IMR-90 (cell line): ENCODE data around the gene LDAH. TPM values are rescaled to one million over a fixed set of nuclear protein-coding genes. Genes with fewer than 3 reads are reported as not detected.

Experiments used
- ATAC-seq: fragments of 200-7000 bp; cut with Tn5 transposase; 2 replicates; pipeline ENCODE4 v1.9.1; 2020; ENCODE audit warnings: low read depth, mild to moderate bottlenecking, moderate library complexity
- BruUV-seq: library from RNA; stranded (reverse); fragments of 400-500 nt; replicated peaks from 2 replicates; lab custom pipeline; 2021; lab: Mats Ljungman, UMichigan
- CTCF ChIA-PET: fragments of 300-600 bp; formaldehyde crosslinking; extraction: SDS; loops from one replicate; lab custom pipeline; 2021; ENCODE audit warnings: antibody characterized with exemption; lab: Yijun Ruan, JAX
- POLR2A ChIA-PET: fragments of 300-600 bp; sonication (Branson Sonifier 250); formaldehyde crosslinking; loops from one replicate; lab custom pipeline; 2022; ENCODE audit warnings: antibody characterized with exemption; ENCODE audit not compliant: unreplicated experiment; lab: Charles Lee
- DNase-seq: peaks from one replicate; pipeline ENCODE4 v3.0.0; 2013
- H2AFZ ChIP-seq: replicated peaks from 2 replicates; pipeline ENCODE3; 2013; ENCODE audit warnings: low read length, mild to moderate bottlenecking; ENCODE audit not compliant: poor library complexity
- H2AK5ac ChIP-seq: 2 replicates; pipeline ENCODE4 v1.6.1; 2013; ENCODE audit warnings: low read depth, low read length, inconsistent platforms
- H2AK9ac ChIP-seq: replicated peaks from 2 replicates; pipeline ENCODE3; 2013; ENCODE audit warnings: mild to moderate bottlenecking, low read depth, low read length, moderate library complexity; ENCODE audit not compliant: poor library complexity
- H2BK120ac ChIP-seq: 2 replicates; pipeline ENCODE4 v1.6.1; 2013; ENCODE audit warnings: low read depth, low read length, inconsistent platforms
- H2BK15ac ChIP-seq: 3 replicates; pipeline ENCODE4 v1.6.1; 2013; ENCODE audit warnings: low read depth, low read length, inconsistent platforms
- H2BK20ac ChIP-seq: 2 replicates; pipeline ENCODE4 v1.6.1; 2013; ENCODE audit warnings: low read depth, mild to moderate bottlenecking, inconsistent platforms, low read length, moderate library complexity
- H2BK5ac ChIP-seq: 2 replicates; pipeline ENCODE4 v1.6.1; 2013; ENCODE audit warnings: mild to moderate bottlenecking, low read depth, low read length, inconsistent platforms; ENCODE audit not compliant: poor library complexity, severe bottlenecking
- H3K14ac ChIP-seq: replicated peaks from 2 replicates; pipeline ENCODE4 v1.6.1; 2013; ENCODE audit warnings: low read depth, low read length, inconsistent platforms
- H3K18ac ChIP-seq: 2 replicates; pipeline ENCODE4 v1.6.1; 2013; ENCODE audit warnings: low read depth, low read length, control low read depth
- H3K23ac ChIP-seq: 2 replicates; pipeline ENCODE4 v1.6.1; 2013; ENCODE audit warnings: low read depth, low read length, inconsistent platforms
- H3K27ac ChIP-seq: 2 replicates; pipeline ENCODE4 v1.5.1; 2013; ENCODE audit warnings: mild to moderate bottlenecking, control low read depth, low read length; ENCODE audit not compliant: insufficient read depth
- H3K27me3 ChIP-seq: 2 replicates; pipeline ENCODE4 v1.6.1; 2013; ENCODE audit warnings: low read length; ENCODE audit not compliant: control insufficient read depth, insufficient read depth
- H3K36me3 ChIP-seq: 2 replicates; pipeline ENCODE4 v1.6.1; 2013; ENCODE audit warnings: low read length, mixed read lengths; ENCODE audit not compliant: control insufficient read depth, insufficient read depth
- H3K4ac ChIP-seq: 2 replicates; pipeline ENCODE4 v1.6.1; 2013; ENCODE audit warnings: low read depth, low read length, inconsistent platforms
- H3K4me1 ChIP-seq: 2 replicates; pipeline ENCODE4 v1.6.1; 2013; ENCODE audit warnings: low read length, mixed read lengths; ENCODE audit not compliant: control insufficient read depth, insufficient read depth
- H3K4me2 ChIP-seq: 2 replicates; pipeline ENCODE4 v1.6.1; 2013; ENCODE audit warnings: low read depth, mild to moderate bottlenecking, control low read depth, low read length, moderate library complexity
- H3K4me3 ChIP-seq: 2 replicates; pipeline ENCODE4 v1.5.1; 2013; ENCODE audit warnings: low read depth, mild to moderate bottlenecking, control low read depth, low read length, moderate library complexity; ENCODE audit not compliant: insufficient read depth
- H3K56ac ChIP-seq: 2 replicates; pipeline ENCODE4 v1.6.1; 2013; ENCODE audit warnings: low read length, inconsistent platforms; ENCODE audit not compliant: insufficient read depth; ENCODE audit errors: extremely low read depth
- H3K79me1 ChIP-seq, 2 experiments: 2 replicates each; pipeline ENCODE4 v1.6.1; 2013; ENCODE audit warnings: low read length in 2 of 2, inconsistent platforms in 1 of 2, low read depth in 1 of 2
- H3K9ac ChIP-seq: 2 replicates; pipeline ENCODE4 v1.6.1; 2013; ENCODE audit warnings: low read depth, low read length, control low read depth
- H3K9me1 ChIP-seq: 2 replicates; pipeline ENCODE4 v1.6.1; 2013; ENCODE audit warnings: low read length, inconsistent platforms; ENCODE audit not compliant: insufficient read depth
- H3K9me3 ChIP-seq: 2 replicates; pipeline ENCODE4 v1.6.1; 2013; ENCODE audit warnings: low read length; ENCODE audit not compliant: control insufficient read depth, insufficient read depth
- H4K20me1 ChIP-seq: 2 replicates; pipeline ENCODE4 v1.6.1; 2013; ENCODE audit warnings: low read length, inconsistent platforms; ENCODE audit not compliant: insufficient read depth
- H4K5ac ChIP-seq: 2 replicates; pipeline ENCODE4 v1.6.1; 2013; ENCODE audit warnings: mild to moderate bottlenecking, low read depth, low read length, control low read depth
- H4K8ac ChIP-seq, 2 experiments: 2 replicates each; pipeline ENCODE4 v1.6.1; 2013; ENCODE audit warnings: low read depth in 2 of 2, low read length in 2 of 2, control low read depth in 1 of 2, inconsistent platforms in 1 of 2
- H4K91ac ChIP-seq: 2 replicates; pipeline ENCODE4 v1.6.1; 2013; ENCODE audit warnings: low read depth, low read length, inconsistent platforms; ENCODE audit not compliant: insufficient read depth
- BHLHE40 ChIP-seq: fragments of 150-350 bp; IDR thresholded peaks from 2 replicates; pipeline ENCODE4 v1.6.1; 2016; ENCODE audit warnings: mild to moderate bottlenecking, low read depth, low read length
- CEBPB ChIP-seq: IDR thresholded peaks from 2 replicates; pipeline ENCODE4 v1.6.1; 2012; ENCODE audit warnings: low read depth, low read length, improper control_type of control experiment
- CHD1 ChIP-seq: IDR thresholded peaks from 2 replicates; pipeline ENCODE4 v1.6.1; 2012; ENCODE audit warnings: low read depth, low read length, improper control_type of control experiment
- ELK1 ChIP-seq: fragments of 150-350 bp; IDR thresholded peaks from 2 replicates; pipeline ENCODE4 v1.6.1; 2016; ENCODE audit warnings: low read depth, mild to moderate bottlenecking, low read length, moderate library complexity, borderline replicate concordance
- FOS ChIP-seq: fragments of 150-350 bp; IDR thresholded peaks from 2 replicates; pipeline ENCODE4 v1.6.1; 2016; ENCODE audit warnings: low read depth, low read length
- MAFK ChIP-seq: IDR thresholded peaks from 2 replicates; pipeline ENCODE4 v1.6.1; 2012; ENCODE audit warnings: low read depth, low read length, improper control_type of control experiment
- MAZ ChIP-seq: IDR thresholded peaks from 2 replicates; pipeline ENCODE4 v1.6.1; 2012; ENCODE audit warnings: low read depth, mild to moderate bottlenecking, low read length, improper control_type of control experiment, moderate library complexity, borderline replicate concordance
- MXI1 ChIP-seq: IDR thresholded peaks from 2 replicates; pipeline ENCODE4 v1.6.1; 2012; ENCODE audit warnings: low read depth, mild to moderate bottlenecking, low read length, moderate library complexity, borderline replicate concordance
- NFE2L2 ChIP-seq: fragments of 150-350 bp; IDR thresholded peaks from 2 replicates; pipeline ENCODE4 v1.6.1; 2016; ENCODE audit warnings: low read depth, mild to moderate bottlenecking, low read length
- POLR2A ChIP-seq: IDR thresholded peaks from 2 replicates; pipeline ENCODE4 v1.6.1; 2012; ENCODE audit warnings: mild to moderate bottlenecking, low read depth, low read length
- RAD21 ChIP-seq: IDR thresholded peaks from 2 replicates; pipeline ENCODE4 v1.6.1; 2012; ENCODE audit warnings: low read length, improper control_type of control experiment
- RCOR1 ChIP-seq: IDR thresholded peaks from 2 replicates; pipeline ENCODE4 v1.6.1; 2012; ENCODE audit warnings: mild to moderate bottlenecking, low read length, improper control_type of control experiment; ENCODE audit not compliant: insufficient replicate concordance
- RFX5 ChIP-seq: IDR thresholded peaks from 2 replicates; pipeline ENCODE4 v1.8.0; 2012; ENCODE audit warnings: low read depth, mild to moderate bottlenecking, low read length, moderate library complexity
- SMC3 ChIP-seq: fragments of 150-350 bp; IDR thresholded peaks from 2 replicates; pipeline ENCODE4 v1.6.1; 2016; ENCODE audit warnings: low read depth, mild to moderate bottlenecking, antibody characterized with exemption, low read length, moderate library complexity
- USF2 ChIP-seq: fragments of 150-350 bp; IDR thresholded peaks from 2 replicates; pipeline ENCODE4 v1.6.1; 2017; ENCODE audit warnings: mild to moderate bottlenecking, antibody characterized with exemption, low read length, low read depth
- WGBS, 2 experiments: methylation state at CpG; one replicate each; pipeline versions ENCODE4 v1.1.5 to v1.1.7; 2013; ENCODE audit warnings: missing lambda C conversion rate in 2 of 2; ENCODE audit not compliant: insufficient read length in 1 of 2; ENCODE audit errors: extremely low coverage in 2 of 2; 5-methylcytosine and 5-hydroxymethylcytosine counted together
- dilution Hi-C: fragments of 300-500 bp; cut with HindIII; formaldehyde crosslinking; loops from one replicate; pipeline ENCODE4 v1.14.3; 2018; ENCODE audit warnings: low sequenced_read_pairs; ENCODE audit not compliant: unreplicated experiment
- in situ Hi-C: fragments of 300-500 bp; cut with MboI; formaldehyde crosslinking; loops from 3 replicates; pipeline ENCODE4 v1.14.3; 2019; ENCODE audit warnings: low sequenced_read_pairs, inconsistent platforms, mixed read lengths
- intact Hi-C: fragments of 100-400 bp; cut with micrococcal nuclease; formaldehyde crosslinking; loops from 2 replicates; pipeline ENCODE4 v1.10.0; 2022
- polyA plus RNA-seq, 3 experiments: library from polyadenylated mRNA; depleted of rRNA; stranded (reverse); fragments of >200 nt; gene quantifications; 2 replicates each; pipeline ENCODE4 v1.2.3, GENCODE V29; 2012; ENCODE audit warnings: low replicate concordance in 1 of 3
- total RNA-seq: library from RNA; depleted of rRNA; stranded (reverse); fragments of >200 nt; gene quantifications from 2 replicates; pipeline ENCODE4 v1.2.3, GENCODE V29; 2012
- TF ChIP-seq, protein P1 (sequence below): conservative IDR thresholded peaks from 2 replicates; pipeline ENCODE4 v1.5.1; 2012; ENCODE audit warnings: mild to moderate bottlenecking, low read depth, low read length, improper control_type of control experiment

Gene LDAH
- total and polyA plus RNA-seq, 2 of the 4 experiments (the other 2 are of a cell fraction) = 12.1 to 31.7 TPM

DNA sequence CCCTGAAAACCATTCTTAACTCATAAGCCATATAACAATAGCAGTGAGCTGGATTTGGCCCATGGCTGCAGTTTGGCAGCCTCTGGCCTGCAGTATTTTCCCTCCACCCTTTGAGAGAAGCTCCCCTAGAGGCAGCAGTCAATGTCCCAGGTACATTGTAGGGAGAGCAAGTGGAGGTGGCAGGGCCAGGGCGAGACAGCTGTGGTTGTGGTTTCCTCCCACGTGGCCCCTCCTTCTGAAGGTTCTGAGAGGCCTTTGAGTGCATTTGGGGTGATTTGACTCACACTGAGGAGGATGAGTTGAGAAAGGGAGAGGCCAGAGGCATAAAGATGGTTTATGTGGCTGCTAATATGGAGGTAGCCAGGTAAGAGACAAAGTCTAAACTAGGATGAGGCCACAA lies 45.5 kb upstream of the LDAH start:
- H3K9me1 ChIP-seq = no peaks in the 10 kb centered on the region
- no peak overlapping the region for H4K8ac ChIP-seq
- H3K27me3 ChIP-seq = no peaks in the 10 kb centered on the region; the same call in 1 of the 2 replicates
- no peak overlapping the region for H3K4me3 ChIP-seq
- H2BK15ac ChIP-seq = no peak overlapping the region
- H3K4me1 ChIP-seq = no peaks in the 10 kb centered on the region
- H2BK20ac ChIP-seq = no peak overlapping the region
- no peaks in the 10 kb centered on the region for H4K20me1 ChIP-seq
- dilution Hi-C loops = no loop called here
- no peak overlapping the region for H2AFZ ChIP-seq
- H3K56ac ChIP-seq = no peak overlapping the region
- ChIA-PET CTCF (no interaction called here), POLR2A (no interaction called here)
- no peaks in the 10 kb centered on the region for H3K36me3 ChIP-seq
- no peak overlapping the region for H3K4me2 ChIP-seq
- H3K18ac ChIP-seq = no peak overlapping the region
- WGBS, 2 experiments = 0% methylated on average over 2 of the region's 2 CpGs; no CpG with 5 or more reads in 1 of the 2 experiments
- H3K14ac ChIP-seq = no peak overlapping the region
- H3K9me3 ChIP-seq = no peaks in the 10 kb centered on the region
- no peak for DNase-seq
- no peak overlapping the region for H4K5ac ChIP-seq
- no peak overlapping the region for H2BK5ac ChIP-seq
- H4K91ac ChIP-seq = no peak overlapping the region
- ATAC-seq = no peak
- in situ Hi-C loops = no loop called here
- H3K9ac ChIP-seq = no peak overlapping the region
- intact Hi-C loops = no loop called here
- BruUV-seq = no TSS peak
- H3K23ac ChIP-seq = no peak overlapping the region
- H3K27ac ChIP-seq = no peak overlapping the region
- no peaks in the 10 kb centered on the region for H3K79me1 ChIP-seq
- H2AK9ac ChIP-seq = no peak overlapping the region
- TF ChIP-seq CEBPB (no peak), MXI1 (no peak), POLR2A (no peak), FOS (no peak), MAZ (no peak), USF2 (no peak), SMC3 (no peak), RAD21 (no peak), RFX5 (no peak), ELK1 (no peak), RCOR1 (no peak), NFE2L2 (no peak), CHD1 (no peak), MAFK (no peak), BHLHE40 (no peak)
- TF ChIP-seq, protein P1, sequence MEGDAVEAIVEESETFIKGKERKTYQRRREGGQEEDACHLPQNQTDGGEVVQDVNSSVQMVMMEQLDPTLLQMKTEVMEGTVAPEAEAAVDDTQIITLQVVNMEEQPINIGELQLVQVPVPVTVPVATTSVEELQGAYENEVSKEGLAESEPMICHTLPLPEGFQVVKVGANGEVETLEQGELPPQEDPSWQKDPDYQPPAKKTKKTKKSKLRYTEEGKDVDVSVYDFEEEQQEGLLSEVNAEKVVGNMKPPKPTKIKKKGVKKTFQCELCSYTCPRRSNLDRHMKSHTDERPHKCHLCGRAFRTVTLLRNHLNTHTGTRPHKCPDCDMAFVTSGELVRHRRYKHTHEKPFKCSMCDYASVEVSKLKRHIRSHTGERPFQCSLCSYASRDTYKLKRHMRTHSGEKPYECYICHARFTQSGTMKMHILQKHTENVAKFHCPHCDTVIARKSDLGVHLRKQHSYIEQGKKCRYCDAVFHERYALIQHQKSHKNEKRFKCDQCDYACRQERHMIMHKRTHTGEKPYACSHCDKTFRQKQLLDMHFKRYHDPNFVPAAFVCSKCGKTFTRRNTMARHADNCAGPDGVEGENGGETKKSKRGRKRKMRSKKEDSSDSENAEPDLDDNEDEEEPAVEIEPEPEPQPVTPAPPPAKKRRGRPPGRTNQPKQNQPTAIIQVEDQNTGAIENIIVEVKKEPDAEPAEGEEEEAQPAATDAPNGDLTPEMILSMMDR = no peak
- no peak overlapping the region for H2BK120ac ChIP-seq
- no peak overlapping the region for H2AK5ac ChIP-seq
- H3K4ac ChIP-seq = no peak overlapping the region
